ENCODE measurements around the gene ICE2. TPM values are rescaled to one million over a fixed set of nuclear protein-coding genes. Genes with fewer than 3 reads are reported as not detected.

Gene ICE2
- total RNA-seq, 2 donors from 2014 or later, result 89.4 to 99.7 TPM

DNA sequence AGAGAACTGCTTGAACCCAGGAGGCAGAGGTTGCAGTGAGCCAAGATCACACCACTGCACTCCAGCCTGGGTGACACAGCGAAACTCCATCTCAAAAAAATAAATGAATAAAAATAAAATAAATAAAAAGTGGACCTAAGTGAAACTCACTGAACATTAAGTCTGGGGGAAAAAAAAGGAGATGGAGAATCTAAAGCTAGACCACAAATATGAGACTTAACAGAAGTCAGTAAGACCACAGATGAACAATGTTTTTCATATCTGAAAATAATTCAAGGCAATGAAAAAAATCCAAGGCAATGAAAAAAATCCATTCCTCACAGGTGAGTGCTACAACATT is 99.8 kb downstream of the ICE2 start:
- no peak overlapping the region for H3K4me3 Mint-ChIP-seq
- no peaks in the 10 kb centered on the region for H3K9me3 Mint-ChIP-seq
- H3K27me3 Mint-ChIP-seq (ENCODE audit: insufficient read depth), result peaks cover 2% of the 10 kb centered on the region
- peaks cover 28% of the 10 kb centered on the region for H3K4me1 Mint-ChIP-seq
- Histone ChIP-seq H3K27me3 (ENCODE audit: control insufficient read depth, insufficient read depth, low read length, poor library complexity, severe bottlenecking) (no peaks in the 10 kb centered on the region), H3K4me3 (ENCODE audit: low read length) (no peak overlapping the region), H3K4me1 (ENCODE audit: control insufficient read depth, insufficient read depth, low read length) (peaks cover 19% of the 10 kb centered on the region), H3K9ac (ENCODE audit: extremely low read depth, low read length, poor library complexity, severe bottlenecking) (no peak overlapping the region), H3K36me3 (ENCODE audit: control insufficient read depth, insufficient read depth, low read length) (peaks cover 78% of the 10 kb centered on the region), H3K27ac (ENCODE audit: low read depth, low read length) (peak overlapping the region; percentile 12), H3K9me3 (ENCODE audit: control insufficient read depth, low read length) (no peaks in the 10 kb centered on the region)
- no peak overlapping the region for H3K27ac Mint-ChIP-seq
- TF ChIP-seq, protein P1, sequence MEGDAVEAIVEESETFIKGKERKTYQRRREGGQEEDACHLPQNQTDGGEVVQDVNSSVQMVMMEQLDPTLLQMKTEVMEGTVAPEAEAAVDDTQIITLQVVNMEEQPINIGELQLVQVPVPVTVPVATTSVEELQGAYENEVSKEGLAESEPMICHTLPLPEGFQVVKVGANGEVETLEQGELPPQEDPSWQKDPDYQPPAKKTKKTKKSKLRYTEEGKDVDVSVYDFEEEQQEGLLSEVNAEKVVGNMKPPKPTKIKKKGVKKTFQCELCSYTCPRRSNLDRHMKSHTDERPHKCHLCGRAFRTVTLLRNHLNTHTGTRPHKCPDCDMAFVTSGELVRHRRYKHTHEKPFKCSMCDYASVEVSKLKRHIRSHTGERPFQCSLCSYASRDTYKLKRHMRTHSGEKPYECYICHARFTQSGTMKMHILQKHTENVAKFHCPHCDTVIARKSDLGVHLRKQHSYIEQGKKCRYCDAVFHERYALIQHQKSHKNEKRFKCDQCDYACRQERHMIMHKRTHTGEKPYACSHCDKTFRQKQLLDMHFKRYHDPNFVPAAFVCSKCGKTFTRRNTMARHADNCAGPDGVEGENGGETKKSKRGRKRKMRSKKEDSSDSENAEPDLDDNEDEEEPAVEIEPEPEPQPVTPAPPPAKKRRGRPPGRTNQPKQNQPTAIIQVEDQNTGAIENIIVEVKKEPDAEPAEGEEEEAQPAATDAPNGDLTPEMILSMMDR (conservative IDR thresholded peaks at IDR 0.05), result no peak
- no CpG with 5 or more reads among the region's 1 CpG for WGBS, 2 experiments (ENCODE audit: insufficient coverage in 1 of 2, insufficient read length in 1 of 2)
- H3K36me3 Mint-ChIP-seq (ENCODE audit: low read depth), result peaks cover 63% of the 10 kb centered on the region
- no peak for DNase-seq

DNA sequence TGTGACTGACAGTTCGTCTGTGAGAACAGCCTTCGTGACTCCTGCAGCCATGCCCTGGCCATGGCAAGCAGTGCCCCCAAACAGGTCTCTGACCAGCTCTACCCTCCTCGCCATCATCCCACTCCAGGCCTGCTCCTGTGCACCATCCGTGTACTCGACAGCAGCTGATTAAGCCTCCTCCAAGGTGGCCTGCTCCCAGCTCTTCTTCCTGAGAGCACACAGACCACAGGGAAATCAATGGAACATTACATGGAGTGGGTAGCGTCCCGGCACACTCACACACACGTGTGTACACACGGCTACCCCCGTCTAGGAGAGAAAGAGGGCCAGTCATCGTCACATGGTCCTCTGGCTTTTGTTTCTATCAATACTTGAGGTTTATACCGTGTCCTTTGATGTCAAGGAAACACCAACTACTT is 102.3 kb downstream of the ICE2 start:
- H3K36me3 Mint-ChIP-seq (ENCODE audit: low read depth), result peaks cover 65% of the 10 kb centered on the region
- peaks cover 41% of the 10 kb centered on the region for H3K4me1 Mint-ChIP-seq
- TF ChIP-seq, protein P1 (conservative IDR thresholded peaks at IDR 0.05), result no peak
- H3K27me3 ChIP-seq (ENCODE audit: control insufficient read depth, insufficient read depth, low read length, poor library complexity, severe bottlenecking), result no peaks in the 10 kb centered on the region
- H3K27ac Mint-ChIP-seq, result no peak overlapping the region
- DNase-seq, result peak; percentile 38
- no peak overlapping the region for H3K9ac ChIP-seq (ENCODE audit: extremely low read depth, low read length, poor library complexity, severe bottlenecking)
- 92 to 100% methylated on average over 9 to 12 of the region's 12 CpGs for WGBS, 2 experiments (ENCODE audit: insufficient coverage in 1 of 2, insufficient read length in 1 of 2)
- H3K9me3 Mint-ChIP-seq, result no peaks in the 10 kb centered on the region
- H3K4me3 ChIP-seq (ENCODE audit: low read length), result no peak overlapping the region
- peaks cover 78% of the 10 kb centered on the region for H3K36me3 ChIP-seq (ENCODE audit: control insufficient read depth, insufficient read depth, low read length)
- H3K4me3 Mint-ChIP-seq, result no peak overlapping the region
- peaks cover 26% of the 10 kb centered on the region for H3K27me3 Mint-ChIP-seq (ENCODE audit: insufficient read depth)
- no peaks in the 10 kb centered on the region for H3K9me3 ChIP-seq (ENCODE audit: control insufficient read depth, low read length)
- H3K27ac ChIP-seq (ENCODE audit: low read depth, low read length), result no peak overlapping the region
- peaks cover 26% of the 10 kb centered on the region for H3K4me1 ChIP-seq (ENCODE audit: control insufficient read depth, insufficient read depth, low read length)

DNA sequence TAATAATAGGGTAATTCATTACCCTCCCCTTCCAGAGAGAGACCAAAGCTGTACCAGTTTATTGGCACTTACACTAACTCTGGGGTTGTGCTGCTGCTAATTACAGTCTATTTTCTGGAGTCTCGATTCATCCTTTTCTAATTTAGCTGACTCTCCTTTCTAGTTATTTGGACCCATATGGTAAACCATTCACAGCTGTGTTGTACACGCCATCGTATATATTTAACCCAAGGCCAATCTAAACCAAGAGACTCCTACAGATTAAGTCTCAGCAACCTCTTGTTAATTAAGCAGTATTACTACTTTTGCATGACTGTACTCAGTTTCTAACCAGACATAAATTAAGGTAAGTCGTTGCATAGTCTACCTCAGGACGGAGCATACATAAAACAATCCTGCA is 103.6 kb downstream of the ICE2 start:
- H3K4me3 ChIP-seq (ENCODE audit: low read length), result peak overlapping the region; percentile 19
- H3K27ac Mint-ChIP-seq, result peak overlapping the region; percentile 15

More for the DNA sequence above, 103.6 kb downstream of the ICE2 start:
- H3K27me3 ChIP-seq (ENCODE audit: control insufficient read depth, insufficient read depth, low read length, poor library complexity, severe bottlenecking), result no peaks in the 10 kb centered on the region
- H3K9ac ChIP-seq (ENCODE audit: extremely low read depth, low read length, poor library complexity, severe bottlenecking), result peak overlapping the region; percentile 39
- no peaks in the 10 kb centered on the region for H3K9me3 ChIP-seq (ENCODE audit: control insufficient read depth, low read length)
- TF ChIP-seq, protein P1 (conservative IDR thresholded peaks at IDR 0.05), result no peak
- DNase-seq, result peak; percentile 4
- Mint-ChIP-seq H3K36me3 (ENCODE audit: low read depth) (peaks cover 67% of the 10 kb centered on the region), H3K9me3 (no peaks in the 10 kb centered on the region), H3K27me3 (ENCODE audit: insufficient read depth) (peaks cover 40% of the 10 kb centered on the region), H3K4me1 (peaks cover 47% of the 10 kb centered on the region), H3K4me3 (no peak overlapping the region)
- peak overlapping the region; percentile 79 for H3K27ac ChIP-seq (ENCODE audit: low read depth, low read length)
- peaks cover 26% of the 10 kb centered on the region for H3K4me1 ChIP-seq (ENCODE audit: control insufficient read depth, insufficient read depth, low read length)
- 91 to 93% methylated on average over 4 to 5 of the region's 5 CpGs for WGBS, 2 experiments (ENCODE audit: insufficient coverage in 1 of 2, insufficient read length in 1 of 2)
- peaks cover 80% of the 10 kb centered on the region for H3K36me3 ChIP-seq (ENCODE audit: control insufficient read depth, insufficient read depth, low read length)

Data from endodermal cell (in vitro differentiated cells).